Retina (tissue), 1 donor: ENCODE results near the gene PNPLA2.

Source experiments
- DNase-seq: peaks from one replicate; pipeline ENCODE4 v3.0.0-alpha.2; 2016

PNPLA2 gene

DNA sequence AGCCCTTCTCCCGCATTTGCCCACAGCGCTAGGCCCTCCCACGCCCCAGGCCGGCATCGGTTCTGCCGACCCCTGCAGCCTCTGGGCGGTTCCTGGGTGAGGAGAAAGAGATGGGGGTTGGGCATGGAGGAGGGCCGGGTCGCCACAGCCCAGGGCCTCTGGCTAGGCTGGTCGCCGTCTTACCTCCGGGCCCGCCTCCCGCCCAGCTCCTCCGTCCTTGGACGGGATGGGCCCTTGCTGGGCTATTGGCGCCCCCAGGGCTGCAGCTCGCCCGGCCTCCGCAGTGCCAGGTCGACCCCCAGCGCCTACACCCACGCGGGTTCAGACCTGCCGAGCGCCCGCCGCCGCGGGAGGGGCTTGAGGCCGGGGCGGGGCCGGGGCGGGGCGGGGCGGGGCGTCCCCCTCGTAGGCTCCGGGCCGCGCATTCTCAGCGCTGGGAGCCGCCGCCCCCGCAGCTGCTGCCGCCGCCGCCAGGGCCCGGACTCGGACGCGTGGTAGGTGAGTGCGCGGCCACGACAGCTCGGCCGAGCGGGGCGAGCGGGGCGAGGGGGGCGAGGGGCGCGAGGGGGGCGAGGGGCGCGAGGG, 13.9 kb downstream of the PNPLA2 start, which contains the start of gene CD151:
TSS of gene CD151 (plus strand) at position 424 of the 585 bp plus-strand sequence. CDS start 3,118 bp downstream, outside the sequence.
- peak; percentile 89 for DNase-seq

DNA sequence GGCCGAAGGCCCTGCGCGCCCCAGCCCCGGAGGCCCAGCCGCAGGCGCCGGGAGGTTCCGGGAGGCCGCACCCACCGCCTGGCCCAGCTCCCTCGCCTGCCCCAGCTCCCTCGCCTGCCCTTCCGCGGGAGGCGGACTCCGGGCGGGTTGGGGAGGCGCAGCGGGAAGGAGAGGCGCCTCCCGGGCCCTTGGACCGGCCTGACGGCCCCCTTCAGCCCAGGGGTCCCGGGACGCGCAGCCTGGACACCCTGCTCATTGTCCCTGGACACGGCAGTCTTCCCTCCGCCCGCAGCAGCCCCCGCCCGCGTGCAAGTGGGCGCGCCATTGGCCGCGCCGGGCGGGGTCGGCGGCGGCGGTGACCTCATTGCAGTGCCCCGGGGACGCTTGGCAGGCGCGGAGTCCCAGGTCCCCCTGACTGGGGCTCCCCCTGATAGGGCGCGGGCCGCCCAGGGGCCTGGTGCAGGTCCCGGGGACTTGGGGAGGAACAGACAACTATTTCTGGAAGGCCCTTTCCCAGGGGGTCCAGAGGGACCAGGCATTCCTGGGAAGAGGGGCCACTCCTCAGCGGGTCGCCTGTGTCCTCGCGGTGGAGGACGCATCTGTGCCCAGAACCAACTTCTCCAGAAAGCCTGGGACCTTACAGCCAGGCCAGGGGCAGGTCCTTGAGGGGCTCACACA, 14.5 kb downstream of the PNPLA2 start:
- DNase-seq: peak; percentile 91

DNA sequence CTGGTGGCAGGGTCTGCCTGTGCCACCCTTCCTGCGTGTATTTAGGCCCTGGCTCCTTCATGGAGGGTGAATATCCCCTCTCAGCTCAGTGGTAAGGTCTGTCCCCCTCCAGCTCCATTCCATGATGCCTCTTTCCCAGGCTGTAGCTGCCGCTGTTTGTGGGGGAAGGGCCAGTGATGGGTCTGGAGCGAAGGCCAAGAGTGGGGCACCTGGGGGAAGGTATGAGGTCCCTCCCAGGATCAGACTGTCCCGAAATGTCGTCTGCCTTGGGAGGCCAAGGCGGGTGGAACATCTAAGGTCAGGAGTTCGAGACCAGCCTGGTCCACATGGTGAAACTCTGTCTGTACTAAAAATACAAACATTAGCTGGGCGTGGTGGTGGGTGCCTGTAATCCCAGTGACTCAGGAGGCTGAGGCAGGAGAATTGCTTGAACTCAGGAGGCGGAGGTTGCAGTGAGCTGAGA, 15.2 kb downstream of the PNPLA2 start:
- peak; percentile 52 for DNase-seq

DNA sequence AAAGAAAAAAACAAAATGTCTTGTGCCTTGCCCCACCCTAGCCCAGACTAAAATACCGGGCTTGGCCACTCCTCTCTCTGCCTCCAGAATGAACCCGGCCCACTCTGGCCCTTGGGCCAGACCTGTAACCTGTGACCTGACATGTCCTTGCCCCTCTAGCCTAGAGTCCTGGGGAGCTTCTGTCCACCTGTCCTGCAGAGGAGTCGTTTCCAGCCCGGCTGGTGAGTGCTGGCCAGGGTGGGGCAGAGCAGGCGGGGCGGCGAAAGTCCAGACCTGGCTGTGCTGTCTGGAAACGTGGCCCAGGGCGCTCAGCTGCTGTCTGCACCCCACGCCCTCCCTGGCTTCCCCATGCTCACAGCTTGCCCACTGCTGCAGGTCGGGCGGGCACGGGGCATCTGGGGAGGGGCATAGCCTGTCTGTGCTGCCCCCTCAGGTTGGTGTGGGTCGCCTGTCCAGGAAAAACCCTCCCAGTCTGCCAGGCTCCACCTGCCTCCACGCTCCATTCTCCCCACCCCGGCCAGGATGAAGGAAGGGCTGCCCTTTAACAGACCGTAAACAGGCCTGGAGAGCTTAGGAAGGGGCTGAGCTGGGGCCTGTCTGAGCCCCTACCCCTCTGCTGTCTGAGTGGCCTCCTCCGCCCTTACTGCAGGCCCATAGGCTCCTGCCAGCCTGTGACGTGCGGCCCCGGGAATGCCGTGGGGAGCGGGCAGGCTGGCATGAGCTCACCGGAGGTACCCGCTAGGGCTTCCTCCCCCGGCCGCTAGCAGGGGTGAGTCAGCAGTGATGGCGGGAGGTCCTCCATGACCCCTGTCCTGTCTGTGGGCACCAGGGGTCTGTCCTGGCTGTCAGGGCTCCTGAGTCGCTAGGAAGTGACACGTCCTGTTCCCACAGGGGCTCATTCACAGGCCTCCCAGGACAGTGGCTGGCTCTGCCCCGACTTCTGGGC, 15.9 kb downstream of the PNPLA2 start:
- peak; percentile 49 for DNase-seq

DNA sequence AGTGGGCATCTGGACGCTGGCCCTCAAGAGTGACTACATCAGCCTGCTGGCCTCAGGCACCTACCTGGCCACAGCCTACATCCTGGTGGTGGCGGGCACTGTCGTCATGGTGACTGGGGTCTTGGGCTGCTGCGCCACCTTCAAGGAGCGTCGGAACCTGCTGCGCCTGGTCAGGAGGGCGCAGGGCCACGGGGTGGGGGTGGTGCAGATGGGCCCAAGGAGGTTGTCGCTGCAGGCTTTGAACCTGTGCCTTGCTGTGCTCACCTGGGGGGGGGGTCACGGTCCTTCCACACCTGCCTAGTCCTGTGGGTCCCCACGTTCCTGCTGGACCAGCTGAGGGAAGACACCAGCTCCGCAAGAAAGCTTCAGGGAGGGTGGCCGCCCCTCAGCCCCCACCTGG, 17.6 kb downstream of the PNPLA2 start:
- no peak for DNase-seq

DNA sequence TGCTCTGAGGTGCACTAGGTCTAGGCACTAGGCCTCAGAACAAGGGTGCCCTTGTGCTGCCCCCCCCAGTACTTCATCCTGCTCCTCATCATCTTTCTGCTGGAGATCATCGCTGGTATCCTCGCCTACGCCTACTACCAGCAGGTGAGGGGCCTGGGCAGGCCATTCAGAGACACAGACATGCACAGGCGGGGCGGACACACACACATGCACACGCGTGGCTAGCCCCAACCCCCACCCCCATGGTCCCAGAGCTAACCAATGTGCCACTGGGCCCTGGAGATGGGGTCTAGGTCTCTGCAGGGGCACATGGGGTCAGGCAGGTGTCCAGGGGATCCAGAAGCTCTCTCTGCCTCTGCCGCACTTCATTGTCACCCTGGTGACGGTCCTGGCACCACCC, 18.0 kb downstream of the PNPLA2 start:
- DNase-seq: no peak

DNA sequence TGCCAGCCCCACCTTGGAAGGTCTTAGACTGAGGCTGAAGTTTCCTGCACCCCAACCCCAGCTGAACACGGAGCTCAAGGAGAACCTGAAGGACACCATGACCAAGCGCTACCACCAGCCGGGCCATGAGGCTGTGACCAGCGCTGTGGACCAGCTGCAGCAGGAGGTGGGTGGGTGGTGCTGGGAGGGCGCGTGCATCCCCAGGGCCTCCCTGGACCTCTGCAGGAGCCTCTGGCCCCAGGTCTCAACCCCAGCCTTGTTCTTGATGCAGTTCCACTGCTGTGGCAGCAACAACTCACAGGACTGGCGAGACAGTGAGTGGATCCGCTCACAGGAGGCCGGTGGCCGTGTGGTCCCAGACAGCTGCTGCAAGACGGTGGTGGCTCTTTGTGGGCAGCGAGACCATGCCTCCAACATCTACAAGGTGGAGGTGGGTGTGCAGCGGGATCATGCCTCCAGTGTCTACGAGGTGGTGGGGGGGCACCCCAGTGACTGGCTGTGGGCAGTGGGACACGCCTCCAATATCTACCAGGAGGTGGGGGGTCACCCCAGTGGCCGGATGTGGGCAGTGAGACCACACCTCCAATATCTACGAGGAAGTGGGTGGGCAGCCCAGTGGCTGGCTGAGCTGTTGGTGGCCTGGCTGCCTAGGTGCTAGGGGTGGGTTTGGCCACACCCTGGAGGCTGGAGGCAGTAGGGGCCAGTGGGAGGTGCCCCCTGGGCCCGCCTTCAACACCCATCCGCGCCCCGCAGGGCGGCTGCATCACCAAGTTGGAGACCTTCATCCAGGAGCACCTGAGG, 18.7 kb downstream of the PNPLA2 start:
- no peak for DNase-seq

DNA sequence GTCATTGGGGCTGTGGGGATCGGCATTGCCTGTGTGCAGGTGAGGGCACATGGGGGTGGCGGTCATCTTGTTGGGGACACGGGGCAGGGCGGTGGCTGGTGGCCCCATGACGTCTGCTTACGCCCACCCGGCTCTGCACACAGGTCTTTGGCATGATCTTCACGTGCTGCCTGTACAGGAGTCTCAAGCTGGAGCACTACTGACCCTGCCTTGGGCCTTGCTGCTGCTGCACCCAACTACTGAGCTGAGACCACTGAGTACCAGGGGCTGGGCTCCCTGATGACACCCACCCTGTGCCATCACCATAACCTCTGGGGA, 19.2 kb downstream of the PNPLA2 start:
- no peak for DNase-seq

DNA sequence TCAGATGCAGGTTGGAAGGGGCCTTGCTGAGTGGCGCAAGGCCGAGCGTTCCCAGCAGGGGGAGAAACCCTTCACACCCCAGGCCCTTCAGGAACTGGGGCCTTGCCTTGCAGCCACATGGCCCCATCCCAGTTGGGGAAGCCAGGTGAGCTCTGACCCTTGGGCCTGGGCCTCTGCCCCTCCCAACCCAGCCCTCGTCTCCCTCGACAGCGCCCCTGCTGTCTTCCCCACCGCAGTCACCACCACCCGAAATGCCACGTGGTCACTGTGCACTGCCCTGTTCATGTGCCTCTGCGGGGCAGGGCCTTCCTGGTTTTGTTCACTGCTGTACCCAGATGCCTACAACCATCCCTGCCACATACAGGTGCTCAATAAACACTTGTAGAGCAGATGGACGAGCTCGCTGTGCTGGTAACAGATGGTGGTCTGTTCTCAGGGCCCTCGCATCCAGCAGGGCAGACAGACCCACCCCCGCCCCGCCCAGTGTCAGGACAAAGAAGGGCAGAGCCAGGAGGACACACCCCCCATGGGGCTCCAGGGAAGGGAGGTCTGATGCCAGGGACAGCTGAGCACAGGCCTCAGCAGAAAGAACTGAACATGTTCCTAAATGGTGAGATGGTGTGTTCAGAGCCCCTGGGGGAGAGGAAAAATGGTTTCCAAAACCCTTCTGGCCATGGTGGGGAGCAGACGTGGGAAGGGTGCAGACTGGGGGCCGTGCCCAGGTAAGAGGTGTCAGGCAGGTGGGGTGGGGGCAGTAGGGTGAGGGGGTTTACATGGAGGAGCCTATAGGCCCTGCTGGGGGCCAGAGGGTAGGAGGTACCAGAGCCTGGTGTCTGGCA, 19.9 kb downstream of the PNPLA2 start:
- no peak for DNase-seq

DNA sequence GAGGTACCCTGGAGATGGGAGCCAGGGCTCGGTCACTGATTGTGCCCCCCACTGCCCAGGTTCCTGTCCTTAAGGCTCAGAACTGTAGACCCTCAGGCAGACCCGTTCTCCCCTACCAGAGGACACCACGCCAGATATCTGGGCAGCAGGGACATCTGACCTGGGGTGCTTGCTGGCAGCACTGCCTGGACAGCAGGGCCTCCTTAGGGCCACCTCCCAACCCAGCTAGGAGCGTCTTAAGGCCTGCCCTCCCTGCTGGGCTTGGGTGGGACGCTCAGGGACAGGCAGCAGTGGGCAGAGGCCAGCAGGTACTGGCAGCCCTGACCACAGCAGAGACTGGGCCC, 20.5 kb downstream of the PNPLA2 start:
- DNase-seq: no peak

DNA sequence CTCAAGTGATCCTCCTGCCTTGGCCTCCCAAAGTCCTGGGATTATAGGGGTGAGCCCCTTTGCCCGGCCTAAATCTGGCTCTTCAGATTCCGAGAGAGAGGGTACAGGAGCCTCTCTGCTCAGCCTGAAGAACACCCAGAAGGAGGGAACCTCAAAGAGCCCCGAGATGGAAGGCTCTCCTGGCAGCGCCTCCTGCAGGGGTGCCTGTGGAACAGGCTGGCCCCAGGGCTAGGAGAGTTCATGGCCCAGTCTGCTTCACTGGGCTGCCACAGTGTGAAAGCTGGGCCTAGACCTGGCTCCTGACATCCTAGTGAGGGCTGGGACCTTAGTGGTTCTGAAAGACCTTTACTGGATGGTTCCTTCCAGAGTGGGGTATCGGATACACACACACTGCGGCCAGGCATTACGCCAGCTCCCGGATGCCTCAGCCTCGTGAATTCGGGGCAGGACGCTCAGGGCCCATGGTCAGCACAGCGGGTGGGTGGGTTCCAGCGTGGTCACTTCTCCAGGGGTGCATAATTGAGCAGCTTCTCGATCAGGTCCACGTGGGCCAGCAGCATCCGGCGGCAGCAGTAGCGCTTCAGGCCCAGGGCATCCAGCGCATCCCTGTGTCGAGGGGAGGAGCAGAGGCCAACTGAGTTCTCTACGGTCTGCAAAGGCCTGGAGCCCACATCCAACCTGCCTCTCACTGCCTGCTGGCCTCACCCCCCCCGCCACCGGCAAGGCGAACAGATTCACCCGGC, 21.3 kb downstream of the PNPLA2 start:
- no peak for DNase-seq

DNA sequence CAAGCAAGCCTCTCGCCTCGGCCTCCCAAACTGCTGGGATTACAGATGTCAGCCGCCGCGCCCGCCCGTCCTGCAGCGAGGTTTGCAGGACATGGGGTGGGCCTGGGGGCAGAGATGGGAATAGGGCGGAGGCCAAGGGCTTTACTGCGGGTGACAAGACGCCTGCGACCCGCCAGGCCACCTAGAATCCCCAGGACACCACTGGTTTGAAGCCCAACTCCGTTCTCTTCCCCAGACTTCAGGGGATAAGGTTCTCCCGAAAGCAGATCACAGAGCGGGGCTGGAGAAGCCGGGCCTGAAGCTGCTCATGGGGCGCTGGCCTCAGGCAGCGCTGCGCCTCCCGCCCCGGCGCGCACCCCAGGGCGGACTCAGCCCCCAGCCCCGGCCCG, 23.3 kb downstream of the PNPLA2 start:
- peak; percentile 57 for DNase-seq

DNA sequence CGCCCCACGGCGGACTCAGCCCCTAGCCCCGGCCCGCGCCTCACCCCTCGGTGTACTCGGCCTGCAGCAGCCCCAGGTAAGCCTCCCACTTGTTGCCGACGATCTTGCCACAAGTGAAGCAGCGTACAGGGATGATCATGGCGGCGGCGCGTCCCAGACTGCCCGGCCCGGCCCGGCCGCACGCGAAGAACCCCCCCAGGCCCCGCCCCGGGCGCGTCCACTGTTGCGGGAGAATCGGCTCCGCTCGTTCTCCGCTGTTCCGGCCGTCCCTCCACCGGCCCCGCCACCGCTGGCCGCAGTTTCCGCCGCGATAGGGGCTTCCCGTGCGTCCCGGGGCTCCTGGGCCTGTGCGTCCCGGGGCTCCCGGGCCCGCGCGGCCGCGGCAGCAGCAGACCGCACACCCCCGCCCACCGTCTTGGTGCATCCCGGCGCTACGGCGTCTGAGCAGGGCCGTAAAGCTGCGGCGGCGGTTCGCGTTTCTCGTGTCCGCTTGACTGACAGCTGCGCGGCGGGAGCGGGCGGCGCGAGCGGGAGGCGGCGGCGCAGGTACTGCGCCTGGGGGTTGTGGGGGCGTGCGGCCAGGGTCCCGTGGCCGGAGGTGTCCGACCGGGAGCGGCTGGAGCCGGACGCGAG, 23.8 kb downstream of the PNPLA2 start, which contains the start of the genes POLR2L and TSPAN4:
TSS of gene POLR2L (minus strand) at position 160 of the 633 bp plus-strand sequence. CDS start at position 139, 21 bp downstream.
TSS of gene TSPAN4 (plus strand) at position 483 of the 633 bp plus-strand sequence. CDS start 7,453 bp downstream, outside the sequence.
- peak; percentile 96 for DNase-seq

DNA sequence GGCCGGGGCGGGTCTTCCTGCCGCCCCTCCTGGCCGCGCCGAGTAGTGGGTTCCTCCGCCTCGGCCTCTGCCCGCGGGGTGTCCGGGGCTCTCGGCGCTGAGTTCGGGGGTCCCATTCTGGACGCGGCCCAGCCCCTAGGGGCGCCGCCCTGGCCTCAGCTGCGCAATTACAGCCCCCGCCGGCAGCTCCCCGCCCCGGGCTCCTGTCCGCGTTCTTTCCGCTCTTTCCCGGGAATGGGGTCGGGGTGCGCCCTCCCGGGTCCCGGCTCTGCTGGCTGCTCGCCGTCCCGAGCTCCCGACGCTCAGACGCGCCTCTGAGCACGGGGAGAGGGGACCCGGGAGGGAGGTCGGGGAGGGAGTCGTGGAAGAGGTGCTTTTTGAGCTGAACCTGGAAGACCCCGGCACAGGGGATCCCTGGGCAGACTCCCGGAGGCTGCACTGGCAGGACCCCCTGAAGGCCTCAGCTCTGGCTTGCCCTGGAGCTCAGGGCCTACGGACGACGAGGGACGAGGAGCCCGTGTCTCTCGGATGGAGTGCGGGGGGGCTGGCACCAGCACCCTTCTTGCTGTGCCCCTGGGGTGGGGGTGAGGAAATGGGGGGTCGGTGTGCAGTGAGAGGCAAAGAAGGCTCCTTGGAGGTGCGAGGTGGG, 24.5 kb downstream of the PNPLA2 start:
- DNase-seq: peak; percentile 55

DNA sequence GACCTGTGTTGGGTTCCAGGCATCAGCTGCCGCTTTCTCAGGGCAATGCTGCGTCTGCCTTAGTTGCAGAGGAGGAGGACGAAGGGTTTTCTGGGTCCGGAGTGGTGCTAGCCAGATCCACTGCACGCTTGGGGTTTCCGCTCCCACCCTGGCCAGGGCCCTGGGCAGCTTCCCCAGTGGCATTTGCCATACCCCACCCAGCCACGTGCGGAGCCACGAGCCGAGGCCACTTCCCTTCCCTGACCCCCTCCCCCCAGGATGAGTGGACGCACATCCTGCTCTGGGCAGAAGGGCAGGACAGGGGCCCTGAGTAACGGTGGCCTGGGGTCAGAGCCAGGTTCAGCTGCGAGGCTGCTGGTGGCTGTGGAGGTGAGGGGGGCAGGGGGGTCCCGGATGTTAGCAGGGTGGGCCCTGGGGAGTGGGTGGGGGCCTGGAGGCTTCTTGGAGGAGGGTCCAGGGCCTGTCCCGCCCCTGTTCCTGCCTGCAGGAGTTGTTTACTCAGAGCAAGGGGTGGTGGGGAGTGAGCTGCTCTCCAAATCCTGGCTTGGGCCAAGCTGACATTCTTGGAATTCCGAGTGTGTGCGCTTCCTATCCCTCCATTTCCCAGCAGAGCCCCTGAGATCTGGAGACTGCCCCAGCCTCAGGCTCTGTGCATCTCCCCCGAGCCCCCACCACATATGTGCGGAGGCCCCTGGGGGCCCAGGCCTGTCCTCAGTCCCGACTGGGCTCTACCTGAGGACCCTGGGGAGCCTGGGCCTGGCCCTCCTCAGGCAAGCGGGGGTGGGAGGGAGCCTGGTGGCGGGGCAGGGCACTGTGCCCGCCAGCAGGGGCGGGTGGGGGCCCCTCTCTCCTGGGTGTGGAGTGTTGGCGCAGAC, 25.3 kb downstream of the PNPLA2 start:
- DNase-seq: peak; percentile 42

DNA sequence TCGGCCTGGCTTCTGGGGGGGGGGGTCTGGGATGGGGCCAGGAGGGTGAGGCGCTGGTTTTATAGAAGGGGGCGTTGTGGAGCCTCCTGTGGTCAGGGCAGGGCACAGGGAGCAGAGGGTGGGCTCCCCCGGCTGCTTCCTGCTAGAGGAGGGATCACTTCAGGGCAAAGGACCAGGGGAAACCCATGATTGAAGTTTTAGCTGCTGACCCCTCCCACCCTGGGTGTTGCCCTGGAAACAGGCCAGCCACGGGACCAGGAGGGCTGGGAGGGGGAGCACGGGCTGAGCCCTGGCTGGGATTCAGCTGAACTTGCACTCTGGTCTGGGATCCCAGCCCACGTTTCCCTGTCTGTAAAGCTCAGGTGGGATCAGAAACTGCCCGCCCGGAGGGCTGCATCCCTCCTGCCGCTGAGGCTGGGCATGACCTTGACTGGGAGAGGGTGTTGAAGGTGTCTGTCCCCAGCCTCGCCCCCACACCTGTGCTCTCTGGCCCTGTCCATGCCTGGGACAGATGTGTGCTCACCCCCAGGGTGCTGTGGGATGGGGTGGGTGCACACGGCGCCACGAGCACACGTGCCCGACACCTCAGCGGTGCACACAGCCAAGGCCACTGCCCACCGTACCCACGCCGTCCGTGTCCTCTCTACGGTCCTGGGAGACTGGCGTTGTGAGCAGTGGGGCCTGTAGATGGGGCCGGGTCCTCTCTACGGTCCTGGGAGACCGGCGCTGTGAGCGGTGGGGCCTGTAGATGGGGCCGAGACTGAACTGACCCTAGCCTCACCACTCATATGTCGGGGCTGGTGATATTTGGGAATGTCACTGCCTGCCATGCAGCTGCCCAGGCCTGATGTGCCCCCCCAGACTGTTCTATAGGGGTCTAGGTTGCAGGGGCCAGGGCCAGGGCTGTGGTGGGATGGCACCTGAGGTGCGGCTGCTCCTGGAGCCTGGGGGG, 26.3 kb downstream of the PNPLA2 start:
- DNase-seq: peak; percentile 59

DNA sequence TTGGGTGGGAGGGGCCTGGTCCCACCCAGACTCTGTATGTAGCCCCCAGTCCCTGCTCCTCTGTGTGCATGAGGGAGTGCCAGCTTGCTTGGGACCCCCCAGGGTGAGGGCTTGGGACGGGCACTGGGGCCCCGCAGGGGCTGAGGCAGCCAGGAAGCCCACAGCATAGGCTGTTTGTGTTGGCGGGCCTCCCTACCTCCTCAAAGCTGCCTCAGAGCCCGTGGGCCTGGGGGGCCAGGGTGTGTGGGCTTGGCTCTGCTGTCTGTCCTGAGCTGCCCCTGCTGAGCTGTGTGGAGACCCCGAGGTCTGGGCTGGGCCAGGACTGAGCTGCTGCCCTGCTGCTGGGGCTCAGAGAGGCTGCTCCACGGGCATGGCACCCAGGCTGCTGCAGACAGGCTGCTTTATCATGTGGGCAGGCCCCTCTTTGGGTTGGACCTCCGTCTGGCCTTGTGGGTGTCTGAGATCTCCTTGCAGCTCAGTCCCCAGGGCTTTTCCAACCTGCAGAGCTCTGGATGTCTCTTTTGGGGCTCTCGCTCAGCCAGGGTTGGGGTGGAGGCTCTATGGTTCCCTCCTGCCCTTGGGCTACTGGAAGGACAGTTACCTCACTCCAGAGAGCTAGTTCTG, 27.3 kb downstream of the PNPLA2 start:
- peak; percentile 45 for DNase-seq
